HG02678 (cell line): ENCODE measurements around the gene SCYGR3.

ENCODE experiments used
- ATAC-seq: cut with Tn5 transposase; IDR thresholded peaks from one replicate; pipeline ENCODE4 v1.9.1; 2021; ENCODE audit warnings: mild to moderate bottlenecking, moderate library complexity; ENCODE audit not compliant: unreplicated experiment

SCYGR3 gene

GRCh38 chr2:227565080-227565479, 49.6 kb downstream of the SCYGR3 start:
- ATAC-seq, result no peak
